H1 (cell line): ENCODE measurements around the gene PPP1CB. TPM values are rescaled to one million over a fixed set of nuclear protein-coding genes. Genes with fewer than 3 reads are reported as not detected.

ENCODE experiments used
- CTCF ChIA-PET: fragments of 300-600 bp; sonication (Branson Sonifier 250); formaldehyde crosslinking; loops from one replicate; lab custom pipeline; 2021; ENCODE audit not compliant: partially characterized antibody; lab: Charles Lee
- POLR2A ChIA-PET: fragments of 300-600 bp; sonication (Branson Sonifier 250); formaldehyde crosslinking; loops from one replicate; lab custom pipeline; 2021; ENCODE audit warnings: inconsistent platforms; ENCODE audit not compliant: partially characterized antibody; lab: Charles Lee
- DNase-seq, 2 experiments: peaks; one replicate each; pipeline versions ENCODE4 v3.0.0 to v3.0.0-alpha.2; 2010 to 2022; ENCODE audit warnings: low spot score in 2 of 2, low read depth in 1 of 2, mixed read lengths in 1 of 2
- FAIRE-seq: peaks from 2 replicates; lab custom pipeline; 2011; peaks lifted over from hg19 to GRCh38; lab: Jason Lieb, UNC
- H2AFZ ChIP-seq: 2 replicates; pipeline ENCODE4 v1.8.1; 2012; ENCODE audit warnings: low read length, inconsistent platforms
- H2AK5ac ChIP-seq: 2 replicates; pipeline ENCODE4 v1.6.1; 2013; ENCODE audit warnings: low read depth, low read length
- H2BK120ac ChIP-seq: replicated peaks from 2 replicates; pipeline ENCODE3; 2013; ENCODE audit warnings: low read depth, low read length, inconsistent platforms
- H2BK12ac ChIP-seq: 2 replicates; pipeline ENCODE4 v1.6.1; 2013; ENCODE audit warnings: low read depth, low read length
- H2BK15ac ChIP-seq: 2 replicates; pipeline ENCODE4 v1.6.1; 2013; ENCODE audit warnings: low read length
- H2BK20ac ChIP-seq: 2 replicates; pipeline ENCODE4 v1.6.1; 2013; ENCODE audit warnings: low read length
- H2BK5ac ChIP-seq: 2 replicates; pipeline ENCODE4 v1.6.1; 2013; ENCODE audit warnings: low read depth, low read length
- H3K14ac ChIP-seq: 2 replicates; pipeline ENCODE4 v1.6.1; 2013; ENCODE audit warnings: inconsistent platforms; ENCODE audit not compliant: insufficient read length
- H3K18ac ChIP-seq: 2 replicates; pipeline ENCODE4 v1.6.1; 2013; ENCODE audit warnings: low read length; ENCODE audit errors: extremely low read depth
- H3K23ac ChIP-seq: 2 replicates; pipeline ENCODE4 v1.6.1; 2013; ENCODE audit warnings: inconsistent platforms; ENCODE audit not compliant: insufficient read length
- H3K23me2 ChIP-seq: 2 replicates; pipeline ENCODE4 v1.6.1; 2013; ENCODE audit warnings: low read depth, low read length
- H3K27ac ChIP-seq: 2 replicates; pipeline ENCODE4 v1.6.1; 2011; ENCODE audit warnings: low read depth, low read length, inconsistent platforms
- H3K27me3 ChIP-seq, 4 experiments: replicated peaks in 1 of 4; 1 replicate in 1 of 4; 2 replicates in 3 of 4; pipeline versions ENCODE4 v1.6.1 to v1.8.1; 2011 to 2013; ENCODE audit warnings: low read length in 3 of 4, mild to moderate bottlenecking in 3 of 4, inconsistent platforms in 2 of 4, mixed read lengths in 2 of 4, moderate library complexity in 1 of 4; ENCODE audit not compliant: control insufficient read depth in 3 of 4, insufficient read depth in 3 of 4; ENCODE audit errors: extremely low read depth in 1 of 4
- H3K36me3 ChIP-seq, 4 experiments: 2 replicates each; pipeline versions ENCODE4 v1.6.1 to v1.8.1; 2011 to 2013; ENCODE audit warnings: mild to moderate bottlenecking in 4 of 4, low read length in 3 of 4, moderate library complexity in 2 of 4, control low read depth in 1 of 4, inconsistent platforms in 1 of 4; ENCODE audit not compliant: insufficient read depth in 4 of 4, control insufficient read depth in 2 of 4
- H3K4ac ChIP-seq: replicated peaks from 2 replicates; pipeline ENCODE3; 2013; ENCODE audit warnings: low read length, low read depth, mixed read lengths, inconsistent platforms; ENCODE audit not compliant: insufficient read length
- H3K4me1 ChIP-seq, 4 experiments: replicated peaks in 1 of 4; 1 replicate in 1 of 4; 2 replicates in 3 of 4; pipeline versions ENCODE4 v1.6.1 to v1.8.1; 2011 to 2013; ENCODE audit warnings: low read length in 3 of 4, inconsistent platforms in 2 of 4, mixed read lengths in 1 of 4; ENCODE audit not compliant: insufficient read depth in 4 of 4, control insufficient read depth in 3 of 4
- H3K4me2 ChIP-seq, 2 experiments: 2 replicates each; pipeline versions ENCODE4 v1.6.1 to v1.8.1; 2011 to 2013; ENCODE audit warnings: low read depth in 2 of 2, low read length in 2 of 2, control low read depth in 1 of 2, inconsistent platforms in 1 of 2, mild to moderate bottlenecking in 1 of 2; ENCODE audit not compliant: insufficient read depth in 1 of 2
- H3K4me3 ChIP-seq, 4 experiments: fragments of 200-600, 300-600 bp in 1 of 4; sonication (generic), shearing (Covaris generic), sonication (Bioruptor Twin) in 1 of 4; 2 replicates each; pipeline versions ENCODE4 v1.5.1 to v1.8.1; 2011 to 2016; ENCODE audit warnings: low read length in 4 of 4, low read depth in 3 of 4, control low read depth in 2 of 4, inconsistent platforms in 2 of 4, mild to moderate bottlenecking in 2 of 4, mixed read lengths in 1 of 4, moderate library complexity in 1 of 4; ENCODE audit not compliant: insufficient read depth in 2 of 4; ENCODE audit errors: extremely low read depth in 1 of 4
- H3K56ac ChIP-seq: replicated peaks from 2 replicates; pipeline ENCODE3; 2013; ENCODE audit warnings: low read depth, mild to moderate bottlenecking, mixed read lengths, low read length, inconsistent platforms; ENCODE audit not compliant: insufficient read length
- H3K79me1 ChIP-seq: 2 replicates; pipeline ENCODE4 v1.6.1; 2013; ENCODE audit warnings: low read depth, low read length, control low read depth
- H3K79me2 ChIP-seq, 2 experiments: 2 replicates each; pipeline versions ENCODE4 v1.6.1 to v1.8.1; 2012 to 2013; ENCODE audit warnings: low read length in 2 of 2, mild to moderate bottlenecking in 2 of 2, inconsistent platforms in 1 of 2; ENCODE audit not compliant: insufficient read depth in 2 of 2, control insufficient read depth in 1 of 2
- H3K9ac ChIP-seq, 4 experiments: replicated peaks in 1 of 4; 1 replicate in 1 of 4; 2 replicates in 3 of 4; pipeline versions ENCODE4 v1.6.1 to v1.8.1; 2011 to 2013; ENCODE audit warnings: low read depth in 3 of 4, low read length in 3 of 4, control low read depth in 2 of 4, mild to moderate bottlenecking in 2 of 4, moderate library complexity in 2 of 4, inconsistent platforms in 1 of 4; ENCODE audit errors: extremely low read depth in 1 of 4
- H3K9me3 ChIP-seq, 2 experiments: 2 replicates each; pipeline versions ENCODE4 v1.6.1 to v1.8.1; 2012 to 2013; ENCODE audit warnings: mild to moderate bottlenecking in 2 of 2, moderate library complexity in 2 of 2, control low read depth in 1 of 2, inconsistent platforms in 1 of 2, low read depth in 1 of 2, low read length in 1 of 2, mixed read lengths in 1 of 2; ENCODE audit not compliant: insufficient read depth in 2 of 2
- H4K20me1 ChIP-seq, 2 experiments: replicated peaks in 1 of 2; 2 replicates each; pipeline versions ENCODE3 to v1.8.1; 2011 to 2013; ENCODE audit warnings: inconsistent platforms in 2 of 2, low read length in 2 of 2, mild to moderate bottlenecking in 1 of 2; ENCODE audit not compliant: insufficient read depth in 2 of 2, control insufficient read depth in 1 of 2
- H4K5ac ChIP-seq: 2 replicates; pipeline ENCODE4 v1.6.1; 2013; ENCODE audit warnings: low read length, low read depth, mixed read lengths, inconsistent platforms; ENCODE audit not compliant: insufficient read length
- H4K8ac ChIP-seq: 2 replicates; pipeline ENCODE4 v1.8.0; 2013; ENCODE audit warnings: mild to moderate bottlenecking, moderate library complexity, low read length, inconsistent platforms; ENCODE audit not compliant: insufficient read depth; ENCODE audit errors: extremely low read depth
- H4K91ac ChIP-seq: replicated peaks from 2 replicates; pipeline ENCODE3; 2013; ENCODE audit warnings: low read length, mixed read lengths, inconsistent platforms; ENCODE audit not compliant: insufficient read length
- BRCA1 ChIP-seq: IDR thresholded peaks from 2 replicates; pipeline ENCODE4 v1.6.1; 2012; ENCODE audit warnings: low read depth, low read length, improper control_type of control experiment
- CBX5 ChIP-seq: fragments of 300-800, 300-1000 bp; sonication (generic); IDR thresholded peaks from 2 replicates; pipeline ENCODE4 v1.7.1; 2016; ENCODE audit warnings: antibody characterized with exemption, low read length, low read depth
- EGR1 ChIP-seq: IDR thresholded peaks from 2 replicates; pipeline ENCODE4 v1.6.1; 2011; ENCODE audit warnings: low read depth, low read length, borderline replicate concordance
- EP300 ChIP-seq, 2 experiments: IDR thresholded peaks; 1 replicate in 1 of 2; 2 replicates in 1 of 2; pipeline ENCODE4 v1.6.1; 2011 to 2012; ENCODE audit warnings: low read depth in 2 of 2, low read length in 2 of 2, mild to moderate bottlenecking in 2 of 2, borderline replicate concordance in 1 of 2, inconsistent platforms in 1 of 2, moderate library complexity in 1 of 2
- GABPA ChIP-seq: IDR thresholded peaks from 2 replicates; pipeline ENCODE4 v1.6.1; 2011; ENCODE audit warnings: mild to moderate bottlenecking, low read length, moderate library complexity, borderline replicate concordance; ENCODE audit not compliant: insufficient read depth
- JUND ChIP-seq: IDR thresholded peaks from 2 replicates; pipeline ENCODE4 v1.6.1; 2011; ENCODE audit warnings: mild to moderate bottlenecking, improper control_type of control experiment, low read length
- POU5F1 ChIP-seq: IDR thresholded peaks from 2 replicates; pipeline ENCODE4 v1.6.1; 2011; ENCODE audit warnings: low read depth, mild to moderate bottlenecking, low read length, moderate library complexity
- SIN3A ChIP-seq, 2 experiments: IDR thresholded peaks in 1 of 2; conservative IDR thresholded peaks in 1 of 2; 2 replicates each; pipeline ENCODE4 v1.6.1; 2011 to 2012; ENCODE audit warnings: low read length in 2 of 2, improper control_type of control experiment in 1 of 2, low read depth in 1 of 2, mild to moderate bottlenecking in 1 of 2
- TBP ChIP-seq: IDR thresholded peaks from 2 replicates; pipeline ENCODE4 v1.6.1; 2011; ENCODE audit warnings: low read depth, low read length, improper control_type of control experiment
- WGBS, 2 experiments: shearing (Covaris generic) in 1 of 2; methylation state at CpG; one replicate each; pipeline versions ENCODE4 v1.1.6 to v1.1.7; 2013 to 2015; ENCODE audit warnings: low lambda C conversion rate in 2 of 2, mixed read lengths in 2 of 2, inconsistent platforms in 1 of 2, low coverage in 1 of 2, missing lambda C conversion rate in 1 of 2; ENCODE audit not compliant: insufficient replicate concordance in 2 of 2, insufficient coverage in 1 of 2, insufficient read length in 1 of 2; ENCODE audit errors: extremely low coverage in 1 of 2, missing lambda C conversion rate in 1 of 2; 5-methylcytosine and 5-hydroxymethylcytosine counted together
- polyA plus RNA-seq, 7 experiments: library from polyadenylated mRNA; depleted of rRNA in 3 of 7; stranded (reverse) in 5 of 7; unstranded in 2 of 7; fragments of >200 nt in 5 of 7; fragments of 200-250 nt in 2 of 7; gene quantifications; 1 replicate in 5 of 7; 2 replicates in 1 of 7; 4 replicates in 1 of 7; pipeline versions ENCODE4 v1.2.1 to v1.2.3, GENCODE V29; 2011 to 2013; ENCODE audit warnings: missing spikeins in 2 of 7, mixed read lengths in 2 of 7
- total RNA-seq: library from RNA; stranded (reverse); fragmentation: NEBNext Ultra II Directional; extraction: Animal tissue kit (Norgen Biotek cat#: 25700); gene quantifications from 2 replicates; pipeline ENCODE4 v1.2.1, GENCODE V29; 2021
- TF ChIP-seq, protein P1 (sequence below): IDR thresholded peaks from 2 replicates; pipeline ENCODE4 v1.6.1; 2011; ENCODE audit warnings: low read length, improper control_type of control experiment

The PPP1CB gene
- total and polyA plus RNA-seq, 2 of the 8 experiments (the other 6 are each of a cell fraction or from before 2014, with no cell fraction given) = 30.7 to 158 TPM

DNA sequence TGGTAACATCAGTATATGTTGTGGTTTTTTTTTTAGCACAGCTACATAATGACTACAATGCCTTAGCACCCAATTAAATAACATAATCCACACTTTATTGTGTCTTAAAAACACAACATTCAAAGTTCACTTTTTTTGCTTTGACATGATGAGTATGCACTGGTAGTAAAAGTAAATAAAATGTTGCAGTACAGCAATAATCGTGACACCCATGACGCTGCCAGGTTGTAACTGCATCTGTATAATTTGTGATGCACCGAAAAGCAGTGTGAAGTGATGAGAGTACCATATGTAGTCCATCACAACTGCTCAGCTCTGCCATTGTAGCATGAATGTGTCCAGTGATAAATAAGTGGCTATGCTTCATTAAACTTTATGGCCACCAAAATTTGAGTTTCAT is 15.7 kb downstream of the PPP1CB start:
- Histone ChIP-seq H4K20me1 (peaks cover 5 to 8% of the 10 kb centered on the region in 2 experiments), H3K79me2 (peaks cover 27 to 98% of the 10 kb centered on the region in 2 experiments), H4K8ac (no peak overlapping the region), H3K79me1 (no peaks in the 10 kb centered on the region; the same call in 1 of the 2 replicates), H3K4me1 (no peaks in the 10 kb centered on the region), H2BK12ac (no peak overlapping the region), H3K18ac (no peak overlapping the region), H3K56ac (no peak overlapping the region), H3K9me3 (no peaks in the 10 kb centered on the region), H2AFZ (no peak overlapping the region), H3K4me3 (no peak overlapping the region), H2BK15ac (no peak overlapping the region), H2BK5ac (no peak overlapping the region), H3K23ac (no peak overlapping the region), H3K27ac (no peak overlapping the region), H3K4me2 (no peak overlapping the region), H3K14ac (no peak overlapping the region), H3K36me3 (no peaks in the 10 kb centered on the region; a peak in 2 of 8 replicates), H2BK20ac (no peak overlapping the region), H3K4ac (no peak overlapping the region), H3K9ac (no peak overlapping the region), H4K5ac (no peak overlapping the region), H3K23me2 (no peaks in the 10 kb centered on the region), H3K27me3 (no peaks in the 10 kb centered on the region), H4K91ac (no peak overlapping the region), H2BK120ac (no peak overlapping the region), H2AK5ac (no peak overlapping the region)
- DNase-seq (no peak), FAIRE-seq (no peak)
- WGBS, 2 experiments = 92% methylated on average over 3 of the region's 3 CpGs; no CpG with 5 or more reads in 1 of the 2 experiments
- POLR2A ChIA-PET = interaction anchor here (1.2 kb wide), 1 partner anchor 16 kb away, joined by 3 read pairs; the partner anchor contains the start of gene PPP1CB
- CTCF ChIA-PET = interaction anchor here (0.6 kb wide), 1 partner anchor 69 kb away, joined by 5 read pairs; no protein-coding TSS in a partner anchor
- TF ChIP-seq SIN3A (conservative IDR thresholded peaks at IDR 0.05 in 1 of 2, IDR thresholded peaks at IDR 0.05 in 1 of 2; ENCODE audit: low read depth in 1 of 2, low read length in 2 of 2) (no peak), CBX5 (no peak), EGR1 (no peak), TBP (no peak), POU5F1 (no peak), GABPA (no peak), EP300 (IDR thresholded peaks at IDR 0.05; ENCODE audit: borderline replicate concordance in 1 of 2, low read depth in 2 of 2, low read length in 2 of 2) (no peak), JUND (no peak), BRCA1 (no peak)
- TF ChIP-seq, protein P1, sequence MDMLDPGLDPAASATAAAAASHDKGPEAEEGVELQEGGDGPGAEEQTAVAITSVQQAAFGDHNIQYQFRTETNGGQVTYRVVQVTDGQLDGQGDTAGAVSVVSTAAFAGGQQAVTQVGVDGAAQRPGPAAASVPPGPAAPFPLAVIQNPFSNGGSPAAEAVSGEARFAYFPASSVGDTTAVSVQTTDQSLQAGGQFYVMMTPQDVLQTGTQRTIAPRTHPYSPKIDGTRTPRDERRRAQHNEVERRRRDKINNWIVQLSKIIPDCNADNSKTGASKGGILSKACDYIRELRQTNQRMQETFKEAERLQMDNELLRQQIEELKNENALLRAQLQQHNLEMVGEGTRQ = no peak
